HG03139 (cell line): ENCODE results near the gene PALM3.

Experiments
- ATAC-seq: cut with Tn5 transposase; IDR thresholded peaks from one replicate; pipeline ENCODE4 v1.9.1; 2021; ENCODE audit not compliant: unreplicated experiment

The PALM3 gene

GRCh38 chr19:14089662-14090508, 28.0 kb upstream of the PALM3 start:
- ATAC-seq = no peak

DNA sequence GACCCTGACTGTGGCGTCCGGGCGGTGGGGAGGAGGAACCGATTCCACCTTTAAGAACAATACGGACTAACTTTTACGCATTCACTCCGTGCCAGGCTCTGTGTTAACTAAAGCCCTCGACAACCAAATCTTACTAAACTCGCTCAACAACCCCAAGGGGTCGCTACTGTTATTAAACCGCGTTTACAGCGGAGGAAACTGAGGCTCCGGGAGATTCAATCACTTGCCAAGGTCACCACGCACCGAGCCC, 27.5 kb upstream of the PALM3 start:
- no peak for ATAC-seq

DNA sequence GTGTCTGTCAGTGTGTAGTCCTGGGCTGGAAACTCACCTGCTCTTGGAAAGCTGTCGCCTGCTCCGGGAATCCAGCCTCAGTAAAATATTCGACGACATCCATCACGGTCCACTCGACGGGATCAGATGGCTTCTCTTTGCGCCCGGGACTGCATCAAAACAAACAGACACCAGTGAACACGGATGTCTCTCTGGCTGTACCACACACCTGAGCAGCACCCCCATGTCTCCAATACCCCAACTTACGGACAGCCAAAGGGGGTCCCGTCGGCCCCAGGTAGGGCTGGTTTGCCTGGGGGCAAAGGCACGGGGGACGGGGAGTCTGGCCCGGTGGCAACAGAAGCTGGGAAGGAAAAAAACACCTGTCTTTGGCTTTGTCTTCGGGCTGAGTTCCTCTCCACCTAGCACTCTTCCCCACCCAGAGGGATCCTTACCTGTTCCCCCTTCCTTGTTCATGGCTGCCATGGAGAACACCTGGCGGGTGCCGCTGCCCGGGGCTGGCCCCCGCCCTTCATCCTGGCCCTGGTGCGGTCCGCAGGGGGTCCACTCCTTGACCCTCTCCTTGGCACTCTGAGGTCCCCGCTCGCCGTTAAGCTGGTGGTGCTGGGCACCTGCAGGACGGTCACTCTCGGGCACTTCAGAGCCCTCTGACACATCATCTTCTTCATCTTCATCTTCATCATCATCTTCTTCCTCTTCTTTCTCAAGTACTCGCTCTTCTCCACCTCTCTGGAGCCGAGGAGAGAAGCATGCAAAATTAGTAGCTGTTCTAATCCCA, 26.9 kb upstream of the PALM3 start:
- ATAC-seq = no peak

- ATAC-seq = no peak
Measured at GRCh38 chr19:14086098-14086497, 24.2 kb upstream of the PALM3 start.

DNA sequence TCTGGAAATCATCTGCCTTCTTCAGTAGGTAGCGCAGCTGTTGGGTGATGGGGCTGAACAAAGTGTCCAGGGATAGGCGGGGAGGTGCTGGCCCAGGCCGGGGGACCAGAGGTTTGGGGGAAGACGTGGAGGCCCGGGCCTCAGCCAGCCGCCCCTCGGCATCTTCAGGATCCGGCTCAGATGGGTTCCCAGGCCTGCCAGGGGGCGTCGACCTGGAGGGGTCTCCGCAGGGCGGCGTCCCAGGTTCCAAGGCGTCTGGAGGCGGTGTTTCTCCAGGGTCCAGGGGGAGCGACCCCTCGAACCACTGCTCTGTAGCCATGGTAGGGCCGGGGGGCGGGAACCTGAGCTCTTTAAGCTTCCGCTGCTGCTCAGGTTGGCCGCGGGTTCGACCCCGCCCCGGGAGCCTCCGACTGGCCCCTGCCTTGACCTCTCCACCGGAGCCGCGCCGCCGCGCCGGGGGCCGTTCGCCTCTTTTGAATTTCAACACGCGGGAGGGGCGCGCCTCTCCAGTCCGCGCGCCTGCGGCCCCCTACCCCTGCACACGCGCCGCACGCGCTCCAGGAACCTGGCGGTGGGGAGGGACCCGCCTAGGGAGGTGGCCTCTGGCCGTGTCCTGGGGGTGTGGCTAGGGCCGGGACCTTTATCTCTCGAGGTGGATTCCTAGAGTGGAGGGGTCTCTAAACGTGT, 23.6 kb upstream of the PALM3 start, which contains the start of gene C19orf67:
C19orf67 (minus strand) TSS at position 475 of the 687 bp plus-strand sequence; CDS start at position 319, 156 bp downstream.
- ATAC-seq = no peak

GRCh38 chr19:14082675-14082960, 20.7 kb upstream of the PALM3 start:
- ATAC-seq = no peak

GRCh38 chr19:14081797-14082674, 20.2 kb upstream of the PALM3 start:
- peak; percentile 8 for ATAC-seq

DNA sequence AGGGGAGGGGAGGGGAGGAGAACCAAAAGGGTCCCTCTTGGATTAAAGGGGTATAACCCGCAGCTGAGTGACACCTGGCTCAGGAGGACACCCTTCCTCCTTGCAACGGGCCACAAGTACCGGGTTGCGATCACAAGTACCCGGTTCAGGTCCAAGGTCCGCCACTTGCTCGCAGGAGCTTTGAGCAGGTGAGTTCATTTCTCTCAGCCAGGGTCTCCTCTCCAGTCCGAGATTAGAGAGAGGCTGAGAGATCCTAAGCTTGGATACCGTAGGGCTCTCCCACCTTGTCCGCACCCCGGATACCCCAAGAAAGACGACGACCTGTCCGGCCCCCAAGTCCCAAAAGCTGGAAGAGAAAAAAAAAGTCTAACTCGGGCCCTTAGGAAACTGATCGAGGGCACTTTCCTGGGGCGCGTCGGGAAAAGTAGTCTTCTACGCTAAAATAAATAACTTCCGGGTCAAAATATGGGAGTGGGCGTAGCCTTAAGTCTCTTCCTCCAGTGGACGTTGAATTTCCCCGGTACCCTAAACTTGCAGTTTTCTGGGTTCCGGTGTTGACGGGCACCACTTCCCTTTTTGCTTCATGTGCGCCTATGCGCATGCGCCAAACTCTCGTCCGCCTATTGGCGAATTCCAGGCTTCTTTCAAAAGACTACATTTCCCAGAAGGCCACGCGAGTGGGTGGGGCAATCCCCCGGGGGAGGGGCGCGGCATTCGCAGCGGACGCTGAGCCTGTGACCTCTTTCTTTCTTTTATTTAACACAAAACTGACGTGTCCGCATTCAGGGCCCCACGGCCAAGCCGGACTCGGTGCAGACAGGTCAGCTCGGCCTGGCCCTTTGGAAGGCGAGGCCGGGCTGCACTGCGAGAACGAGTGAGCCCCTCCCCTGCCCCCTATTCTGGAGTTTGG, 19.3 kb upstream of the PALM3 start:
- peak; percentile 81 for ATAC-seq

DNA sequence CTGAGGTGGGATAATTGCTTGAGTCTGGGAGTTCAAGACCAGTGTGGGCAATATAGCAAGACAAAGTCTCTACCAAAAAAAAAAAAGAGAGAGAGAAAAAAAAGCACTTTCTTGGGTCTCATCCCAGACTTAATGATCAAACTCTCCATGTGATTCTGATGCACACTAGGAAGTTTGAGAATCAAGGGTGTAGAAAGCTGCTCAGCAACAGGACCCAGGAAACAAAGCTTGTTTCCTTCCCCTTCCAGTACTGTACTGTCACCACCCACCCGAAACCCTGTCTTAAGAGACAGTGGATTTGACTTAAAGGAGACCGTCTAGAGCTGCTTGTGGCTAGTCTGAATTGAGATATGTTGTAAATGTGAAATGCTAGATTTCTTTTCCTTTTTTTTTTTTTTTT, 16.5 kb upstream of the PALM3 start:
- ATAC-seq = no peak

DNA sequence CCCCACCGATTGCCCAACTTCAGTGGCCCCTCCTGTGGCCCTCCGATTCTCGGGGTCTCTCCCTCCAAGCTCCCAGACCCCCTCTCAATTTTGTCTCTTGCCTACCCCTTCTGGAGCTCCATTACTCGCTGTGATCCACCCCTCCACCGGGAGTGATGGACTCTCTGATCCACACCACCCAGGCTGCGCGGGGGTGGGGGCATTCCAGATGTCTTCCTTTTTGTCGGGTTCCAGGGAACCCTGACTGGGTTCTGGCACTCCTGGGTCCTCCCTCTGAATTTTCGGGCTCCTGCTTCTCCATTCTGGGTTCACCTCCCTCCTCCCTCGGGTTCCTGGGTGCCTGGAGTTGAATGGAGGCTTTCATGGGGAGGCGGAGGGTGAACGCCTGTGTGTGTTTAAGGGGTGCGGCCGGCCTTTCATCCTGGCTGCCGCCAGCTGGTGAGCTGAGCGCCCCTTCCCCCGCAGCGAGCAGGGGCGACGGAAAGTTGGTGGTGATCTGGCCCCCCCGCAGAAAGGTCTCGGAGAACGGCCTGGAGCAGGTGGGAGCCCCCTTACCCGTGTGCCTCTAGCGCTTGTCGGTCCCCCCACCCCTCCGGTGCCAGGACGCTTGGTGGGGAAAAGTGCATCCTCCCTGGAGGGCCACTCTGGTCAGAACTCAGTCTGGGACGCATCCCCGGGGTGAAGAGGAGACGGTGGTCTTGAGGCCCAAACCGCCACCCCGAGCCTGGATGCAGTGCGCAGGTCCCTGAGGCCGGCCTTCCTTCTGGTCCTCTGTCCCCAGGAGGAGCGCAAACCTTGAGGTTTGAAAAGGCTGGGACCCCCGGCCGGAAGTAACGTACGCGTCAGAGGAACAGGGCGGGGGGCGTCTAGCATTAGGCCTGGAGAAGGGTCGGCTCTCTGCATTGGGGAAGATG, 12.3 kb upstream of the PALM3 start:
- ATAC-seq = no peak

GRCh38 chr19:14073261-14073924, 11.5 kb upstream of the PALM3 start:
- peak; percentile 39 for ATAC-seq

DNA sequence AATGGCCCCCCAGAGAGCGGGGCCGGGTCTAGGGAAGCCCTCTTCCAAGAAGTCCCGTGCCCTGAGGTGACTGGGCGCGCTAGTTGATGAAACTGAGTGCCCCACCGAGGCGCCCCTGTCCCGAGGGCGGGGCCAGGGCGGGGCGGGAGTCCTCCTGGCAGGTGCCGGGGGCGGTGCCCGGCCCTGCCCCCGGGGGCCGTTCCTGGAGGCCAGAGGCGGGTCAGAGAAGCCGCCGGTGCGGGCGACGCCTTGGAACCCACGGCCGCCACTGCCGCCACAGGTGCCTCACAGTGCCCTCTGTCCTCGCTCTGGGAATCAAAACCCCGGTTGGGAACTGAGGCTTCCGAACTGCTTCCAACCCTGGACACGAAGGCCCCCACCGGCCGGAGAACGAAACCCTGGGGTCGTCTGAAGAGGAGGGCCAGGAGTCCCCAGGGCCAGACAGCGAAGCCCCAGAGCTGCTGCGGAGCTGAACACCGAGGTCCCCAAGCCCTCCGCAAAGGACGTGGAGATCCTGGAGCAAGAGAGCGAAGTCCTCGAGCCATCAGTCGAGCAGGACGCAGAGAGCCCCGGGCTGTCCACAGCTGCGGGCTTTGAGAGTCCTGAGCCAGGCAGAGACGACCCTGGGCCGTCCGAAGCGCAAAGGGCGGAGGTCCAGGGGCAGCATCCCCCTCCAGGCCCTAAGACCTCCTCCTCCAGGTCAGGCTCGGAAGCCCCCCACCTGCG, 10.8 kb upstream of the PALM3 start, which contains the start of gene MISP3:
MISP3 (plus strand) TSS at position 252 of the 726 bp plus-strand sequence. CDS start 524 bp downstream, outside the sequence.
- ATAC-seq = no peak

- no peak for ATAC-seq
Measured at GRCh38 chr19:14070268-14071050, 8.6 kb upstream of the PALM3 start.

- no peak for ATAC-seq
Measured at GRCh38 chr19:14066134-14066533, 4.3 kb upstream of the PALM3 start.

DNA sequence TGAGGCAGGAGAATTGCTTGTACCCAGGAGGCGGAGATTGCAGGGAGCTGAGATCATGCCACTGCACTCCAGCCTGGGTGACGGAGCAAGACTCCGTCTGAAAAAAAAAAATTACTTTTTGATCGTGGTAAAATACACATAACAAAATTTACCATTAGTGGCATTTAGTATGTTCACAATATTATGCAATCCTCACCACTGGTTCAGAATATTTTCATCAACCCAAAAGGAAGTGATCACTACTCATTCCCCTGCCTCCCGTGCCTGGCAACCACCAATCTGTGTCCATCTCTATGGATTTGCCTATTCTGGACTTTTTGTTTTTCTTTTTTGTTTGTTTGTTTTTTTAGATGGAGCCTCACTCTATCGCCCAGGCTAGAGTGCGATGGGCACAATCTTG, 1.2 kb upstream of the PALM3 start:
- ATAC-seq = no peak

DNA sequence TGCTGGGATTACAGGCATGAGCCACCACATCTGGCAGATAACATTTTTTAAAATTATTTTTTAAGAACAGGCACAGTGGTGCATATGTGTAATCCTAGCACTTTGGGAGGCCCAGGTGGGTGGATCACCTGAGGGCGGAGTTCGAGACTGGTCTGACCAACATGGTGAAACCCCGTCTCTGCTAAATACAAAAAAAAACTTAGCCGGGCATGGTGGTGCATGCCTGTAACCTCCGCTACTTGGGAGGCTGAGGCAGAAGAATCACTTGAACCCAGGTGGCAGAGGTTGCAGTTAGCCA, 631 bp upstream of the PALM3 start:
- ATAC-seq = no peak

- ATAC-seq = no peak
Measured at GRCh38 chr19:14061081-14061749, 661 bp downstream of the PALM3 start.
